Neural progenitor cell (in vitro differentiated cells): Measurements from ENCODE around the gene PARP16. TPM values are rescaled to one million over a fixed set of nuclear protein-coding genes. Genes with fewer than 3 reads are reported as not detected.

Experiments used
- DNase-seq: peaks from one replicate; pipeline ENCODE4 v3.0.0-alpha.2; 2016; ENCODE audit warnings: low spot score
- H2AFZ ChIP-seq: fragments of 200-600 bp; sonication (generic); replicated peaks from 2 replicates; pipeline ENCODE4 v1.6.1; 2016; ENCODE audit warnings: antibody characterized with exemption
- H3F3A ChIP-seq: fragments of 200-600 bp; sonication (generic); 2 replicates; pipeline ENCODE4 v1.6.1; 2016; ENCODE audit warnings: antibody characterized with exemption, low read depth
- H3K27ac ChIP-seq: fragments of 200-600 bp; sonication (generic); 2 replicates; pipeline ENCODE4 v1.5.1; 2016; ENCODE audit warnings: mild to moderate bottlenecking
- H3K27me3 ChIP-seq: fragments of 200-600 bp; sonication (generic); 2 replicates; pipeline ENCODE4 v1.6.1; 2016; ENCODE audit warnings: mild to moderate bottlenecking, moderate library complexity
- H3K36me3 ChIP-seq: fragments of 200-600 bp; sonication (generic); 2 replicates; pipeline ENCODE4 v1.5.1; 2016
- H3K4me1 ChIP-seq: fragments of 200-600 bp; sonication (generic); 2 replicates; pipeline ENCODE4 v1.6.1; 2016; ENCODE audit warnings: mixed run types
- H3K4me2 ChIP-seq: fragments of 200-600 bp; sonication (generic); 2 replicates; pipeline ENCODE4 v1.6.1; 2016
- H3K4me3 ChIP-seq: fragments of 200-600 bp; sonication (generic); 2 replicates; pipeline ENCODE4 v1.5.1; 2016
- H3K79me2 ChIP-seq: fragments of 200-600 bp; sonication (generic); 2 replicates; pipeline ENCODE4 v1.6.1; 2016; ENCODE audit warnings: low read depth
- H3K9ac ChIP-seq: fragments of 200-600 bp; sonication (generic); 2 replicates; pipeline ENCODE4 v1.6.1; 2016
- H3K9me3 ChIP-seq: fragments of 200-600 bp; sonication (generic); 2 replicates; pipeline ENCODE4 v1.5.1; 2016; ENCODE audit warnings: low read depth
- H4K20me1 ChIP-seq: fragments of 200-600 bp; sonication (generic); 2 replicates; pipeline ENCODE4 v1.6.1; 2016; ENCODE audit warnings: low read depth
- H3K27ac Mint-ChIP-seq: 3 replicates; pipeline ENCODE4 v1.8.0; 2021; ENCODE audit warnings: mixed read lengths
- H3K27me3 Mint-ChIP-seq: 2 replicates; pipeline ENCODE4 v1.8.0; 2022; ENCODE audit warnings: low read depth, mild to moderate bottlenecking, inconsistent platforms, moderate library complexity, mixed read lengths; ENCODE audit not compliant: insufficient read depth
- H3K36me3 Mint-ChIP-seq: 3 replicates; pipeline ENCODE4 v1.8.0; 2021; ENCODE audit warnings: mixed read lengths
- H3K4me1 Mint-ChIP-seq: 3 replicates; pipeline ENCODE4 v1.8.0; 2021; ENCODE audit warnings: mixed read lengths
- H3K4me3 Mint-ChIP-seq: 3 replicates; pipeline ENCODE4 v1.8.0; 2021; ENCODE audit warnings: mild to moderate bottlenecking, moderate library complexity, mixed read lengths
- H3K9me3 Mint-ChIP-seq: 3 replicates; pipeline ENCODE4 v1.8.0; 2020; ENCODE audit warnings: mixed read lengths
- CTCF ChIP-seq: fragments of 200-600 bp; sonication (generic); IDR thresholded peaks from 2 replicates; pipeline ENCODE4 v1.5.1; 2017; ENCODE audit warnings: antibody characterized with exemption, mild to moderate bottlenecking
- EZH2 ChIP-seq: fragments of 200-600 bp; sonication (generic); IDR thresholded peaks from 2 replicates; pipeline ENCODE4 v1.6.1; 2017; ENCODE audit warnings: antibody characterized with exemption, mild to moderate bottlenecking, moderate library complexity
- EZH2phosphoT487 ChIP-seq: fragments of 200-600 bp; sonication (generic); IDR thresholded peaks from 2 replicates; pipeline ENCODE4 v1.6.1; 2017; ENCODE audit warnings: antibody characterized with exemption
- total RNA-seq: library from RNA; depleted of rRNA; stranded (reverse); fragments of >200 nt; gene quantifications from 2 replicates; pipeline ENCODE4 v1.2.3, GENCODE V29; 2015; ENCODE audit warnings: low replicate concordance

PARP16 gene
- total RNA-seq, 1 donor from 2014 or later, result 5.7 TPM

GRCh38 chr15:65254356-65254755 lies 32.3 kb downstream of the PARP16 start:
- H3K9me3 Mint-ChIP-seq, result no peaks in the 10 kb centered on the region
- H3K27ac Mint-ChIP-seq, result peak overlapping the region; percentile 82
- Histone ChIP-seq H3K36me3 (no peaks in the 10 kb centered on the region), H3K27me3 (no peaks in the 10 kb centered on the region), H4K20me1 (no peaks in the 10 kb centered on the region), H3K4me2 (peak overlapping the region; percentile 19), H3K79me2 (no peaks in the 10 kb centered on the region), H3F3A (peaks cover 13% of the 10 kb centered on the region), H3K4me1 (peaks cover 19% of the 10 kb centered on the region), H3K4me3 (no peak overlapping the region), H2AFZ (no peak overlapping the region), H3K27ac (no peak overlapping the region), H3K9me3 (no peaks in the 10 kb centered on the region), H3K9ac (no peak overlapping the region)
- H3K27me3 Mint-ChIP-seq, result peaks cover 4% of the 10 kb centered on the region
- H3K4me1 Mint-ChIP-seq, result peaks cover 29% of the 10 kb centered on the region
- H3K4me3 Mint-ChIP-seq, result peak overlapping the region; percentile 17
- peak; percentile 89 for DNase-seq
- H3K36me3 Mint-ChIP-seq, result peaks cover 12% of the 10 kb centered on the region
- no peak for TF ChIP-seq EZH2phosphoT487
- no peak for TF ChIP-seq CTCF
- no peak for TF ChIP-seq EZH2

DNA sequence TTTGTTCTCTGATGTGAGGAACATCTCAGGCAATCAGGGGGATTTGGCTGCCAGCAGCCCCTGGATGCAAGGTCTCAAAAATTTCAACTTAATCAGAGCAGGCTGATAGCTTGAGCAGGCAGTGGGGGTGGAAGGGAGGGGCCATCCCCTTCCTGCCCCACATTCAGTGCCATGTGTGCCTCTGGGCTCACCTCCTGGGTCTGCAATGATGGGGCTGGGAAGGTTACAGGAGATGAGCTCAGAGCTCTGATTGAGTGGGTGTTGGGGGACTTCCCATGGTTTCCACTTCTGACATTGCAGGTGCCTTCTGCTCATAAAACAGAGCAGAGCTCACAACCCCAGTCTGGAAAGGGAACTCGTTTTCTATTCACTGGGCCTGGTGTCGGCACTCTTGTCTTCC lies 37.0 kb downstream of the PARP16 start:
- Histone ChIP-seq H2AFZ (no peak overlapping the region), H3K4me3 (no peak overlapping the region), H3F3A (peaks cover 8% of the 10 kb centered on the region), H3K79me2 (no peaks in the 10 kb centered on the region), H3K4me1 (peaks cover 13% of the 10 kb centered on the region), H3K36me3 (no peaks in the 10 kb centered on the region), H4K20me1 (no peaks in the 10 kb centered on the region), H3K27ac (no peak overlapping the region), H3K27me3 (no peaks in the 10 kb centered on the region), H3K9me3 (no peaks in the 10 kb centered on the region), H3K9ac (no peak overlapping the region), H3K4me2 (no peak overlapping the region)
- no peak overlapping the region for H3K27ac Mint-ChIP-seq
- H3K9me3 Mint-ChIP-seq, result no peaks in the 10 kb centered on the region
- H3K36me3 Mint-ChIP-seq, result peaks cover 6% of the 10 kb centered on the region
- no peak for TF ChIP-seq CTCF
- no peak for TF ChIP-seq EZH2
- TF ChIP-seq EZH2phosphoT487, result no peak
- no peak for DNase-seq
- H3K4me3 Mint-ChIP-seq, result no peak overlapping the region
- peaks cover 8% of the 10 kb centered on the region for H3K27me3 Mint-ChIP-seq
- H3K4me1 Mint-ChIP-seq, result peaks cover 38% of the 10 kb centered on the region

GRCh38 chr15:65248511-65249255 lies 38.0 kb downstream of the PARP16 start:
- no peak for TF ChIP-seq EZH2phosphoT487
- no peak for TF ChIP-seq CTCF
- peaks cover 6% of the 10 kb centered on the region for H3K27me3 Mint-ChIP-seq
- H3K9me3 Mint-ChIP-seq, result no peaks in the 10 kb centered on the region
- H3K27ac ChIP-seq, result no peak overlapping the region
- H3K4me2 ChIP-seq, result no peak overlapping the region
- no peaks in the 10 kb centered on the region for H3K79me2 ChIP-seq
- H3K36me3 ChIP-seq, result no peaks in the 10 kb centered on the region
- H3K4me3 ChIP-seq, result no peak overlapping the region
- no peaks in the 10 kb centered on the region for H3K9me3 ChIP-seq
- no peaks in the 10 kb centered on the region for H3K27me3 ChIP-seq
- DNase-seq, result peak; percentile 18
- H4K20me1 ChIP-seq, result no peaks in the 10 kb centered on the region
- H3K4me1 Mint-ChIP-seq, result peaks cover 30% of the 10 kb centered on the region
- H3K36me3 Mint-ChIP-seq, result peaks cover 4% of the 10 kb centered on the region
- H3K27ac Mint-ChIP-seq, result peak overlapping the region; percentile 88
- H3F3A ChIP-seq, result no peaks in the 10 kb centered on the region
- no peak overlapping the region for H3K9ac ChIP-seq
- H2AFZ ChIP-seq, result no peak overlapping the region
- H3K4me3 Mint-ChIP-seq, result no peak overlapping the region
- peaks cover 5% of the 10 kb centered on the region for H3K4me1 ChIP-seq
